IPS DF 4.7 (cell line): ENCODE results near the gene CEMIP.
"Not testable (repeated sequence)": the region's sequence is repeated elsewhere in the genome, so short reads cannot be mapped to it uniquely, and the experiment has no call there.

Source experiments
- DNase-seq: peaks from one replicate; pipeline ENCODE4 v3.0.0-alpha.2; 2013; ENCODE audit warnings: low spot score; ENCODE audit errors: extremely low read depth

The CEMIP gene

DNA sequence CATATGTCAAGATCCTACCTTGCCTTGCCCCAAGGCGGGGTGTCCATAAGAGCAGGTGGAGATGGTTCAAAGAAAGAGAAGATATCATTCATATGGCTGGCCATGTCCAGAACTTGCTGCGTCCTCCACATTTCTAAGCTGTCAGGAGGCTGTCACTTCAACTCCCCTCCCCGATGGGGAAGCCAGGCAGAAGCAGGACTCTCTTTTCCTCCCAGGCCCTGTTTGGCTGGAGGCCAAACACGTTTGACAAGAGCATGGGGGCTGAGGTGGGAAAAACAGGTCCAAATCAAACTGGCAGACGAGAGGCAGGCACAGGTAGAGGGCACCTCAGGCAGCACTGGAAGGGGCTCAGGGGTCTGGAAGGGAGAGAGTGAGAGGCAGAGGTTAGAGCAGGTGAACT, 172.8 kb downstream of the CEMIP start:
- DNase-seq: no peak

DNA sequence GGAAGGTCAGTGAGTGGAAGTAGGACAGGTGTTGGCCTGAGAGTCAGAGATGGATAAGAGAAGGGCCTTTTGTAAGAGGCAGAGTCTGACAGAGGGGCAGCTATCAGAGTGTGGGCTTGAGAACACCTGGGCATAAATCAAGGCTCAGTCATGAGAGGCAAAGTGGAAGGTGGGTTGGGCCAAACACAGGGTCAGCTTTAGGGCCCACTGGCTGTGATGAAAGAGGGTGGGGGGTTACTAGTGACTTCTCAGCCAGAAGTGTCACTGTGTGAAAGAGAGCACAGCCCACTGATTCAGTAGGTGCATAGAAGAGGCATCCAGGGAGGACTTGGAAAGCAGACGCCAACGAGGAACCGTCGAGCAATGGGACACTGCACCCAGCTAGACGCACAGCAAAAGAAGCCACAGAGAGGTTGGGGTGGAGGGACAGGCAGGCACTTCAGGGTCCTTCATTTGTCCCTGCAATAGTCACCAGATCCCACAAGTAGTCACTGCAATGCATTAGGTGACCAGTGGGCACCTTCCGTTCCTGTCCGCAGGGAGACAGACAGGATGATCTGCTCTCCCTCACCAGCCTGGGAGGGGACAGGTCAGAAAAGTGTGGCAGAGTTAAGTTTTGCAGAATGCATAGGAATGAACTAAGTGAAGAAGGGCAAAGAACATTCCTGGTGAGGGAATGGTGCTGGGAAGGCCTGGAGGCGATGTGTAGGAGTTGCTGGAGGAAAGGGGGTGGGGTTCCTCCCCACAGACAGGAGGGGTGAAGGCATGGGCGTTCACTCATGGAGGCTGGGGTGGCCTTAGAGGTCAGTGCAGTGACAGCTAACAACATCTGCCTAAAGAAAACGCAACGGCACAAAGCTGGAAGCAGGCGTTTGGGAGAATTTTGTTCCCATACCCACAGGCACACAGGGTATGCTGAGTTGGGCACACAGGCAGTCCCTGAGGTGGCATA, 174.1 kb downstream of the CEMIP start:
- DNase-seq: no peak

DNA sequence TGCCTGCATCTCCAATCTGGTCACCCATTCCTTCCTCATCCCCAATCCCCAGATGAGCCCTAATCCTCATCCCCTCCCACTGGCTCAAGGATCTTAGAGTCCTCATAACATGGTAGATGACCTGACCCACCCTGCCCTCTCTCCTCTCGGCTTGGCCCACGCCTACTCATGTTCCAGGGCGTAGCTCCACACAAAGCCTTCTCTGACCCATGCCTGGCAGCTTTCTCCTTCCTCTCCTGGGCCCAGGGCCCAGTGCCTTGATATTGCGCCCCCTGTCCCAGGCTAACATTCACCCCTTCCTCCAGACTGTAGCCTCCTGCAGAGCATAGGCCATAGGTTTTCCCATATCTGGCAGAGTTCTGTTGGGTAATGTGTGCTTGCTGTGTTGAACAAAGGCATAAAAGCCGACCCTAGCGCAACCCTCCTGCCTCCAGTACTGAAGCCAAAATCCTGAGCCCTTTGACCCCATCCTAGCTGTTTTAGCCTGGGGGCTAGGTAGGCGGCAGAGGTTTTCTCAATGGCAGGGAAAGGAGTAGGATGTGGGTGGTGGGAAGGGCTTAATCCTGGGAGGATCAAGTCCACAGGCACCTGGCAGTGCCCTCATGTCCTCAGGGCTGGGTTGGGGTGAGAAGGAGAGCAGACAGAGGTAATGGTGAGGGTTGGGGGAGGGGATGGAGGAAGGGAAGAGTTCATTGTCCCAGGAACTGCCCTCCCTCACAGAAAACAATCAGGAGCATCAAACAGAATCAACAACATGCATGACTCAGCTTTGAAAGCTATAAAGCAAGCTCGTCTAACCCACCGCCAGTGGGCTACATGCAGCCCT, 175.0 kb downstream of the CEMIP start:
- DNase-seq: no peak

DNA sequence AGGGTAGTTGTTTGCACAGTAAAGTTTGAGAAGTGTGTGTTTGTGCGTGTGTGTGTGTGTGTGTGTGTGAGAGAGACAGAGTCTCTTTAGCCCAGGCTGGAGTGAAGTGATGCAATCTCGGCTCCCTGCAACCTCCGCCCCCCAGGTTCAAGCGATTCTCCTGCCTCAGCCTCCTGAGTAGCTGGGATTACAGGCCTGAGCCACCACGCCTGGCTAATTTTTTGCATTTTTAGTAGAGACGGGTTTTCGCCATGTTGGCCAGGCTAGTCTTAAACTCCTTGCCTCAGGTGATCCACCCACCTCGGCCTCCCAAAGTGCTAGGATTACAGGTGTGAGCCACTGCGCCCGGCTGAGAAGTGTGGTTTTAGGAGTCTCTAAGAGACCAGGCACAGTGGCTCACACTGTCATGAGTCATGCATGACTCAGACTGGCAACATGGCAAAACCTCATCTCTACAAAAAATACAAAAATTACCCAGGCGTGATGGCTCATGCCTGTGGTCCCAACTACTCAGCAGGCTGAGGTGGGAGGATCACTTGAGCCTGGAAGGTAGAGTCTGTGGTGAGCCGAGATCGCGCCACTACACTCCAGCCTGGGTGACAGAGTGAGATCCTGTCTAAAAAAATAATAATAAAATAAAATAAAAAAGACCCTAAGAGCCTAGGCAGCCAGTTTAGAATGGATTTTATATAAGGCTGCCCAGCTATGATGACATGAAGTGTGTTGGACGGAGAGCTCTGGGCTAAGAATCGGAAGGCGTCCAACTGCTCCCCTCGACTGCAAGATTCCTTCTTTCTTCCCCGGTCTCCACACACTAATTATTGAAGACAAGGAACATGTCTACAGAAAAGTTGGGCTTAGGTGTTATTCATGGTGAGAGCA, 176.6 kb downstream of the CEMIP start:
- not testable (repeated sequence) for DNase-seq

DNA sequence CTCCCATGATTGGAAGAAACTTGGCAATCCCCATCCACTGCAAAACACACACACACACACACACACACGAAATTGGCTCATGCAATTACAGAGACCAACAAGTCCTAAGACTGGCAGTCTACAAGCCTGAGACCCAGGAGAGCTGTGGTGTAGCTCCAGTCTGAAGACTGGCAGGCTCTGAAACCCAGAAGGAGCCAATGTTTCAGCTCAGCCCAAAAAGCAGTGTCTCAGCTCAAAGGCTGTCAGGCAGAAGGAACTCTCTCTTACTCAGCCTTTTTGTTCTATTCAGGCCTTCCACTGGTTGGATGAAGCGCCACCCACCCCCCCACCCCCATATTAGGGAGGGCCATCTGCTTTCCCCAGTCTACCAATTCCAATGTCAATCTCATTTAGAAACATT, 178.4 kb downstream of the CEMIP start:
- no peak for DNase-seq

DNA sequence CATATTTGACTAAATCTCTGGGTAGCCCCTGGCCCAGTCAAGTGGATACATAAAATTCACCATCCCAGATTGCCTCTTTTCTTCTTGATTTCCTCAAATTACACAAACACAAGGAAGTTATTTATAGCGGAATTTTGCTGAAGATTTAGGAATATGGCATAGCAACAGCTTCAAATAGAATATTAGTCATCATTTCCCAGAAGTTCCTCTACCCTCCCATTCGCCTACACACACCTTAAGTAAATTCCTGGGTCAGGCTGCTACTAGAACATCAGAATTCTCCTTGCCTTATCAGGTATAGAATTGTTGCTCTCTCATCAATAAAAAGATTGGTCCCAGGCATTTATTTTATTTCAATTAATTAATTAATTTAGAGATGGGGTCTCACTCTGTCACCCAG, 178.8 kb downstream of the CEMIP start:
- DNase-seq: no peak

DNA sequence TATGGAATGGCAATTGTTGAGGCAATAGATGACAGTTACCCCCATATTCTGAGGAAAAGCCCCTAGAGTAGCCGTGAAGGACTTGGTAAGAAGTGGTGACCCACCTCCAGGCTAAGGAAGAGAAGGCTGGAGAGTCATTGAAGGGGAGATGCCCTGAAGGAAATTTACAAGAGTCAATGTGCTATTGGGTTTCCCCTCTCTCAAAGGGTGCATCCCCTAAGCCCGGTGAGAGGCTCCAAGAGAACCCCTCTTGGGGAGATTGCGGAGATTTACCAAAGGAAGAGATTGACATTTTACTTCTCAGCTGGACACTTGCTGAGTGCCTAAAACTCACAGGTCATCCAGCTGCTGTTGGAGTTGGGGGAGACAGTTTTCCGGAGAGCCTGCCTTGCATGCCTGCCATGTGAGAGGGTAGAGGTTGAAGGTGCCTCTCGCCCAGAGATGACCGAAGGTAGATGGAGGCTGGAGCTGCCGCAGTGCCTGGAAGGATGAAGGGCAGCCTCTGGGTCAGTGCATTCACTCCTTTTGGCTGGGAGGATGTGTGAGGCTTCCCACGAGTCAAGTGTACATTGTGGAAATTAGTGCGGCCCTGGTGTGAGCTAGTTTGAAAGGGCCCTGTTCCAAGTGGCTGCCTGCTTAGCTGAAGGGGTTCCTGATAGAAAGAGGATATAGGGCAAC, 179.8 kb downstream of the CEMIP start:
- DNase-seq: no peak

DNA sequence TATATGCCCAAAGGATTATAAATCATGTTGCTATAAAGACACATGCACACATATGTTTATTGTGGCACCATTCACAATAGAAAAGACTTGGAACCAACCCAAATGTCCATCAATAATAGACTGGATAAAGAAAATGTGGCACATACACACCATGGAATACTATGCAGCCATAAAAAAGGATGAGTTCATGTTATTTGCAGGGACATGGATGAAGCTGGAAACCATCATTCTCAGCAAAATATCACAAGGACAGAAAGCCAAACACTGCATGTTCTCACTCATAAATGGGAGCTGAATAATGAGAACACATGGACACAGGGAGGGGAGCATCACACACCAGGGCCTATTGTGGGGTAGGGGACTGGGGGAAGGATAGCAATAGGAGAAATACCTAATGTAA, 186.3 kb downstream of the CEMIP start:
- not testable (repeated sequence) for DNase-seq

DNA sequence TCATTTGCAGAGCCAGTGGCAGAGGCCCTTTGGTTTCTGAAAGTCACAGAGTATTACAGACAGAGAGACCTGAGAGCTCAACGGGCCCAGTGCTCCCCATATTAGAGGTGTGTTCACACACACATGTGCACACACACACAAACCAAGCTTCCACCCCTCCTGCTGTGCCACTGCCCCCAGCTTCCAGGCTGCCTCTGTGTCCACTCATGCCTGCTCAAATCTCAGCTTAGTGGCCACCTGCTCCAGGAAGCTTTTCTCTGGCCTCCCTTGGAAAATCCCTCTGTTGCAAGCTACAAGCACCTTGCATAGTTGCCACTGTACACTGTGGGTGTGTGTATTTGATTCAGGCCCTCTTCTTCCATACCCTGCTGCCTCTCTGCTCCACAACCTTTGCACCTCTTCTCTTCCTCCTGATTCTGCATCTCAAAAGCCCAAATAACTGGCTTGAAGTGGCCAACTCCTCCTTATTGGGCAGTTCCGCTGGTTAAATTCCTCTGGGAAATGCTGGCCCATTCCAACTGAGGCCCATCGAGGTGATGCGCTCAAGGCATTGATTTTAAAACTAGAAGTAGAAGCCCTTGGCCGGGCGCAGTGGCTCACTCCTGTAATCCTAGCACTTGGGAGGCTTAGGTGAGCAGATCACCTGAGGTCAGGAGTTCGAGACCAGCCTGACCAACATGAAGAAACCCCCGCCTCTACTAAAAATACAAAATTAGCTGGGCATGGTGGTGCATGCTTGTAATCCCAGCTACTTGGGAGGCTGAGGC, 187.4 kb downstream of the CEMIP start:
- no peak for DNase-seq

DNA sequence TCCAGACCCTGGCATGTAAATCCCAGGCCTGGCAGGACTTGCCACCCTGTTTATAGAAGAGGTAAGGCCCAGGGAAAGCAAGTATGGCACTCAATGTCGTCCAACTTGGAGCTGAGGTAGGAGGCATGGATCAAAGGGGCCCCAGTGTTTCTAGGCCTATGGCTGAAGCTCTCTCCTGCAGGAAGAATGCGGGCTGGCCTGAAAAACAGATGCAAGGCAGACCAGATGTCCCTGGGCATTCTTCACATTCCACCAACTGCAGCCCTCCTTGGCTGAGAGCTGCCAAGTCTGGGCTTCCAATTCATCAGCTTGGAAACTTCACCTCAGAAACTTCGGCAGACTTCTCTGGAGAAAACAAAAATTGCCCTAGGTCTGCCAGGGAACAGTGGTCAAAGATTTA, 188.3 kb downstream of the CEMIP start:
- peak; percentile 41 for DNase-seq

DNA sequence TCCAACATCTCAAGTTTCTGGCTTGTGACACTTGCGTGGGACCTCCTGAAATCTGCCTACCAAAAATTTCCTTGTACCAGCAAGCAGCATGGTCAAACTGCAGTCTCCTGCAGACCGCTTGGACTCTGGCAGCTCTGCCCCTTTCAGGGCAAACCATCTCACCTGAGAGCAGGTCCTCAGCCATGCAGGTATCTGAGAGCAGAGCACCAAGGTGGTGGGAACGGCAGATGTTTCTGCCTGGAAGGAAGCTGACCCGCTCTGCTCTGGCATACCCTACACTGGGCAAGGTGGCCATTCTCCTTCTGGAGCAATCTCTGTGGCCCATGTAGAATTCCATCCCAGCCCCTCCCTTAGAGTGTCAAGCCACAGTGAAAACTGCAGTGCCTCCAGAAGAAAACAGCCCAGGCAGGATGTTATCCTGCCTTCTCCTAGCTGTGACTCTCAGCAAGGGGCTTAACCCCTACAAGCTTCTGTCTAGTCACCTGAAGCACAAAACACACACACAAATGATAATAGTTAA, 188.9 kb downstream of the CEMIP start:
- no peak for DNase-seq

DNA sequence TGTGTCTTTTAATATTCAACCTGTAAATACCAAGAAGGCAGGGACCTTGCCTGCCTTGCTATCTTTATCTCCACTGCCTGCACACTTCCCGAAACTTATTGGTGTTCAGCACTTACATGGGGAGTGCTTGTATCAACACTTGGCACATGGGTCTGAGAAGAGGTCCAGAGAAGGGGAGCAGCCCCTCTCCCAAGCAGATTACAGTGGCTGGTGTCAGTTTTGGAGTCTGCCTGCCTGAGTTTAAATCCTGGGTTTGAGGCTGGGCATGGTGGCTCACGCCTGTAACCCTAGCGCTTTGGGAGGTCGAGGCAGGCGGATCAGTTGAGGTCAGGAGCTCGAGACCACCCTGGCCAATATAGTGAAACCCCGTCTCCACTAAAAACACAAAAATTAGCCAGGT, 190.1 kb downstream of the CEMIP start:
- no peak for DNase-seq

DNA sequence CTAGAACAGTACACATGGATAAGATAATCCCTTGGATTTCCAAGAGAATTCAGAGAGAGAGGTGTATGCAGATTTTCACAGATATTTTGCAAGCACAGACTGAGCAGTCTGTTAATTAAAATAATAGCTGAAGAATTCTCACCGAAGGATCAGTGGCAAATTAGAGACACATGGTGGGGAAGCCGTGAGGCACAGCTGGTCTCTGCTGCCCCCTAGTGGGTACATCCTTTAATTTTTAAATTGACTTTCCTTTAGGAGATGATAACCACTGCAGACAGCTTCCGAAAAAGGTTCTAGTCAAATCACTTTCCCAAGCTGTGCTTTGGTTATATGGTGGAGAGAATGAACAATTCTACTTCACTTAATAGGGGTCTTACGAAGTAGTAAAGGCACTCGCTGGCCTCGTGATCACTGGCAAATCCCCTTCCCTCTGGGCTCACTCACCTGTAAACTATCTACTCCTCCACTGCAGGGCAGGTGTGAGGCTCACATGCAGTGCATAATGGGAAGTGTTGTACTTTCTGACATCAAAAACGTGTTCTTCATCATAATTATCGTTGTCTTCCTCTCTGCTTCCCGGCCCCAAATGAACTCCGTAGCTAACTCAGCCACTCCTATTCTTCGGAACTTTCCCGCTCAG, 191.0 kb downstream of the CEMIP start:
- DNase-seq: peak; percentile 38

DNA sequence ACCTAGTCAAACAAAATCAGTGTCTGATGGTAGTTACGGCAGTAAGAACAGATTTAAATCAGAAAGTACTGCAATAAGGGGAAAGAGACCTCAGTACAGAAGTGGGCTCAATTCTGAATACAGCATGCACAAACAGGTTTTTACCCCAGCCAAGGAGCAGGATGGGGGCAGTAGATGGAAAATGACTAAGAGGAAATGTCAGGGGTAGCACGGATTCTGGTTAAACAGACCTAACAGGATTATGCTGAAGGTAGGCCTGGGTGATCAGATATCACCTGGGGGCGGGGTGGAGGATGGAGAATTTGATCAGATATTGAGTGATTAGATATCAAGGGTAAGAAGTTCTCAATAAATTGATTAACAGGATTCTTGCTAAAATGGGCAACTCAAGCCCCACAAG, 191.5 kb downstream of the CEMIP start:
- no peak for DNase-seq

DNA sequence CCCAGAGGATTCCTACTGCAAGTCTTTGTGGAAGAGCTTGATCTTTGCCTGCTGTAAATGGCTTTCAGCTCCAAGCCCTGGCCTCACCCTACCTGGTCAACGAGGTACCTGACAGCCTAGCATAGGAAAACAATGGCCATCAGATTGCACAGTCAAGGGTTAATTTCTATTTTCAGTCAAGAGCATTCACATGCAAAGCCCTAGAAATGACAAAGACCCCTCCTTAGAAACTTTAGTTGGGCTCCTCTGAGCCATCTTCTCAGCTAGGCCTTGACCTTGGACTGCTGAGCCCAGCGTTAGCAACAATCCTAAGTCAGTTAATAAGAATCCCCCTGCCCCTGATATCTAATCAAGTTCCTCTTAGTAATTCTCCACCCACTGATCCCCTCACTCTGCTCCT, 192.0 kb downstream of the CEMIP start:
- no peak for DNase-seq

DNA sequence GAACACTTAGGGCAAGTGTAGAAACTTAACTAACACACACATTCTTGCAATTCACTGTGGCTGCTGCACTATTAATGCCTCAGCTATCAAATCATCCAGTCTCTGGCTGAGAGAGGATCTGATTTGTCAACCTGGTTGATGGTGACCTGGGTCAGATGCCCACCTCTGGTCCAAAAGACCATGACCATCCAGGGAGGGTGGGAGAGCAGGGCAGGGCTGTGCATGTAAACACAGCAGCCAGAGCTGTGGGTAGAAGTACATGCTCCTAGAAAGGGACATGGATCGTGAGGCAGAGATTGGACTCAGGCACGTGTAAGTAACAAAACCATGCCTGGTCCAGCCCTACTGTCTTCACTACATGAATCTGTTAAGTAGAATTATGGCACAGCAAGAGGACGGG, 193.1 kb downstream of the CEMIP start:
- no peak for DNase-seq

DNA sequence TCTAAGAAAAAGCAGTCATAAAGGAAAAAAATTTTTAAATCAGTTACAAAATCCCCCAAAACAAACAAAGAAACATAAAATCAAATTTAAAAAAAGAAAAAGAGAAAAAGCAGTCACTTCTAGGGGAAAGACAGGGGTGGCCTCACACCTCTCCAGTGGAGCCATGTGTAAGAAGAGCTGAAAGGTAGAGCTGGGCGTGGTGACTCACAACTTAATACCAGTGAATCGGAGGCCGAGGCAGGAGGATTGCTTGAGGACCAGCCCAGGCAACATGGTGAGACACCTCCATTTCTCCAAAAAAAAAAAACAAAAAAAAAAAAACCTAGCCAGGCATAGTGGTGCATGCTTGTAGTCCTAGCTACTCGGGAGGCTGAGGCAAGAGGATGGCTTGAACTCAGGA, 195.7 kb downstream of the CEMIP start:
- no peak for DNase-seq

DNA sequence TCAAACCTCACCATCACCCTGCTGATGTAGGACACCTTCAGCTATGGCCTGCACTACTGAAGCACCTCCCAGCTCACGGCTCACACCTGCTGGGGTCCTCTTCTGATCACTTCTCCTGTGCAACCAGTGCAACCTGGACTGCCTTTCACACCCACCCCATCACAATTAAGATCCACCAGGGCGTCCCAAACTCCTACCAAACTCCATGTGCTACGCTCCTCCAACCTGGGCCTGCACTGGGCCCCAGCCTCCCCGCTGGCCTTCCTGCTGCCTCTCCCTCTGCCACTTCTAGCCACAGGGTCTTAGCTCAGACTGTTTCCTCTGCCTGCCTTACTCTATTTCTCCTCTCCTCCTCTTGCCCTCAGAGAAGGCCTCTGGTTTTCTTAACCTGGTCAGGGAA, 197.7 kb downstream of the CEMIP start:
- no peak for DNase-seq

DNA sequence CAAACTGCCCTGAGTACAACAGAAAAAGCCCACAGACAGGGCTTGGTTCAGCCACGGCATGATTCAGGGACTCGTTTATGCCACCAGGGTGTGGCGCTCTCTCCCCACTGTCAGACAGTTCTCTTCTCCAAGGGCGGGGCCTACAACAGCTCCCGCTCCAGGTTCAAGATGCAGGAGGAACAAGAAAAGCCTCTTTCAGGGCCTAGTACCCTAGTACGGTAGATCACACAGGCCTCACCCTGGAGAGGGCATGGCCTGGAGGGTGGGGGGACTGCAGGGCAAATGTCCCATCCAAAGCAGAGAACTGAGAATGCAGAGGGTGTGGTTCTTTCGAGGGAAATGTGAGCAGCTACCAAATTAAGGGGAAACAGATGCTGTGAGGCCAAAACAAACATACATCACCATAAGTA, 198.5 kb downstream of the CEMIP start:
- no peak for DNase-seq
